Testis (tissue), 2 donors: ENCODE data around the gene ATP12A.

Experiments used
- POLR2A ChIP-seq: fragments of 450-650 bp; IDR thresholded peaks from one replicate; pipeline ENCODE4 v1.6.1; 2017; ENCODE audit warnings: antibody characterized with exemption, mild to moderate bottlenecking, moderate library complexity
- TF ChIP-seq, protein P1 (sequence below), 3 experiments: fragments of 450-650 bp in 2 of 3; fragments of 200-600 bp in 1 of 3; sonication (generic) in 1 of 3; IDR thresholded peaks; one replicate each; pipeline ENCODE4 v1.5.1; 2016 to 2019; ENCODE audit warnings: antibody characterized with exemption in 3 of 3, mild to moderate bottlenecking in 2 of 3, moderate library complexity in 1 of 3

DNA sequence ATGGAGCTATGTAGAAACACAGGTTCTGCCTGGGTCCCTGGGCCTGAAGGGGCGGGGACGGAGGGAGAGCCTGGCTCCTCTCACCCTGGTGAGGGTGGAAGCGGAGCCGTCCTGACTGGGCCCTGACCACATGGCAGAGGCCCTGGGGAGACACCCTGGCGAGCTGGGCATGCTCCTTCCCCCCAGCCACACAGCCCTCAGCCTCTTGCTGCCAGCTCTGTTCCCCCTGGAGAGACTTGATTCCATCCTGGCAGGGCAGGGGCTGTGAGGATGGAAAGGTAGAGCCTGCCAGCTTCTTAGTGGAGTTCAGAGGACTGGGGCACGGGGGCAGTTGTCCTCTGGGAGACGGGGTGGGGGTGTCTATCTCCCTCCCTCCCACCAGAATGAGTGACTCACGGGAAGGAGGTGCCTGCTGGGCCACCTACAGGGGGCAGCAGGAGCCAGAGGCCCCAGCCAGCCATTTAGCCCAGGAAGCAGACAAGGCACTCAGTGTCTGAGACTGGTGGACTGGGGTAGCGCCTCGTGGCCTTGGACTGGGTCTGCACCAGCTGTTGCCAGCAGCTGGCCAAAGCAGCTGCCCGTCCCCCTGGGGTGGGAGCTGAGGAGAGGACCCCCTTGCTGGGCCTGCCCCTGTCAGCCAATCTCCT lies 60.9 kb downstream of the ATP12A start:
- TF ChIP-seq, protein P1, sequence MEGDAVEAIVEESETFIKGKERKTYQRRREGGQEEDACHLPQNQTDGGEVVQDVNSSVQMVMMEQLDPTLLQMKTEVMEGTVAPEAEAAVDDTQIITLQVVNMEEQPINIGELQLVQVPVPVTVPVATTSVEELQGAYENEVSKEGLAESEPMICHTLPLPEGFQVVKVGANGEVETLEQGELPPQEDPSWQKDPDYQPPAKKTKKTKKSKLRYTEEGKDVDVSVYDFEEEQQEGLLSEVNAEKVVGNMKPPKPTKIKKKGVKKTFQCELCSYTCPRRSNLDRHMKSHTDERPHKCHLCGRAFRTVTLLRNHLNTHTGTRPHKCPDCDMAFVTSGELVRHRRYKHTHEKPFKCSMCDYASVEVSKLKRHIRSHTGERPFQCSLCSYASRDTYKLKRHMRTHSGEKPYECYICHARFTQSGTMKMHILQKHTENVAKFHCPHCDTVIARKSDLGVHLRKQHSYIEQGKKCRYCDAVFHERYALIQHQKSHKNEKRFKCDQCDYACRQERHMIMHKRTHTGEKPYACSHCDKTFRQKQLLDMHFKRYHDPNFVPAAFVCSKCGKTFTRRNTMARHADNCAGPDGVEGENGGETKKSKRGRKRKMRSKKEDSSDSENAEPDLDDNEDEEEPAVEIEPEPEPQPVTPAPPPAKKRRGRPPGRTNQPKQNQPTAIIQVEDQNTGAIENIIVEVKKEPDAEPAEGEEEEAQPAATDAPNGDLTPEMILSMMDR (IDR thresholded peaks at IDR 0.05) = no peak
- no peak for TF ChIP-seq POLR2A
